ENCODE data around the gene ACADSB. TPM values are rescaled to one million over a fixed set of nuclear protein-coding genes. Genes with fewer than 3 reads are reported as not detected.

ACADSB gene
- polyA plus RNA-seq, 1 of the 3 experiments (the other 2 are of a cell fraction) = 5.9 TPM

DNA sequence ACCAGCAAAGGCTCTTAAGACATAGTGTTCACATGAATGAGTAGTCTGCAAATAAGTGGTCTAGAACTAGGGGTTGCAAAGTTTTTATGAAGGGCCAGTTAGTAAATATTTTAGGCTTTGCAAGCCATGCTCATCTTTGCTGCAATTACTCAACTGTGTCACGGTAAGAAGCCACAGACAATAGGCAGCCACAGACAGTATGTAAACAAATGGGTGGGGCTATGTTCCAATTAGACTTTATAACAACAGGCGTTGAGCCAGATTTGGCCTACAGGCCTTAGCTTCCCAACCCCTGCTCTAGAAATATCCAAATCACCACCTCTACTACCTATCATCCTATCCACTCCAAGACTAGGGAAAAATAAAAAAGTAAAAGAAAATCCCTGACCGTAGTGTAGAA is 9.5 kb upstream of the ACADSB start:
- TF ChIP-seq RCOR1 (IDR thresholded peaks at IDR 0.05; ENCODE audit: low read length) (no peak), FOSL2 (IDR thresholded peaks at IDR 0.05; ENCODE audit: borderline replicate concordance, low read depth) (no peak), EP300 (IDR thresholded peaks at IDR 0.05; ENCODE audit: borderline replicate concordance in 1 of 2, low read depth in 1 of 2, low read length in 1 of 2) (no peak), SMC3 (IDR thresholded peaks at IDR 0.05; ENCODE audit: low read depth, low read length) (no peak), RFX5 (IDR thresholded peaks at IDR 0.05; ENCODE audit: low read length) (no peak), FOXM1 (IDR thresholded peaks at IDR 0.05; ENCODE audit: low read depth) (no peak), GATA2 (CRISPR knock-in tag; IDR thresholded peaks at IDR 0.05) (no peak), ELF1 (IDR thresholded peaks at IDR 0.05) (no peak), CHD2 (IDR thresholded peaks at IDR 0.05; ENCODE audit: low read length, partially characterized antibody) (no peak), RXRA (IDR thresholded peaks at IDR 0.05; ENCODE audit: borderline replicate concordance, low read depth) (no peak), TCF12 (IDR thresholded peaks at IDR 0.05) (no peak)
- TF ChIP-seq, protein P1, sequence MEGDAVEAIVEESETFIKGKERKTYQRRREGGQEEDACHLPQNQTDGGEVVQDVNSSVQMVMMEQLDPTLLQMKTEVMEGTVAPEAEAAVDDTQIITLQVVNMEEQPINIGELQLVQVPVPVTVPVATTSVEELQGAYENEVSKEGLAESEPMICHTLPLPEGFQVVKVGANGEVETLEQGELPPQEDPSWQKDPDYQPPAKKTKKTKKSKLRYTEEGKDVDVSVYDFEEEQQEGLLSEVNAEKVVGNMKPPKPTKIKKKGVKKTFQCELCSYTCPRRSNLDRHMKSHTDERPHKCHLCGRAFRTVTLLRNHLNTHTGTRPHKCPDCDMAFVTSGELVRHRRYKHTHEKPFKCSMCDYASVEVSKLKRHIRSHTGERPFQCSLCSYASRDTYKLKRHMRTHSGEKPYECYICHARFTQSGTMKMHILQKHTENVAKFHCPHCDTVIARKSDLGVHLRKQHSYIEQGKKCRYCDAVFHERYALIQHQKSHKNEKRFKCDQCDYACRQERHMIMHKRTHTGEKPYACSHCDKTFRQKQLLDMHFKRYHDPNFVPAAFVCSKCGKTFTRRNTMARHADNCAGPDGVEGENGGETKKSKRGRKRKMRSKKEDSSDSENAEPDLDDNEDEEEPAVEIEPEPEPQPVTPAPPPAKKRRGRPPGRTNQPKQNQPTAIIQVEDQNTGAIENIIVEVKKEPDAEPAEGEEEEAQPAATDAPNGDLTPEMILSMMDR (IDR thresholded peaks at IDR 0.05) = no peak
- TF ChIP-seq, protein P2, sequence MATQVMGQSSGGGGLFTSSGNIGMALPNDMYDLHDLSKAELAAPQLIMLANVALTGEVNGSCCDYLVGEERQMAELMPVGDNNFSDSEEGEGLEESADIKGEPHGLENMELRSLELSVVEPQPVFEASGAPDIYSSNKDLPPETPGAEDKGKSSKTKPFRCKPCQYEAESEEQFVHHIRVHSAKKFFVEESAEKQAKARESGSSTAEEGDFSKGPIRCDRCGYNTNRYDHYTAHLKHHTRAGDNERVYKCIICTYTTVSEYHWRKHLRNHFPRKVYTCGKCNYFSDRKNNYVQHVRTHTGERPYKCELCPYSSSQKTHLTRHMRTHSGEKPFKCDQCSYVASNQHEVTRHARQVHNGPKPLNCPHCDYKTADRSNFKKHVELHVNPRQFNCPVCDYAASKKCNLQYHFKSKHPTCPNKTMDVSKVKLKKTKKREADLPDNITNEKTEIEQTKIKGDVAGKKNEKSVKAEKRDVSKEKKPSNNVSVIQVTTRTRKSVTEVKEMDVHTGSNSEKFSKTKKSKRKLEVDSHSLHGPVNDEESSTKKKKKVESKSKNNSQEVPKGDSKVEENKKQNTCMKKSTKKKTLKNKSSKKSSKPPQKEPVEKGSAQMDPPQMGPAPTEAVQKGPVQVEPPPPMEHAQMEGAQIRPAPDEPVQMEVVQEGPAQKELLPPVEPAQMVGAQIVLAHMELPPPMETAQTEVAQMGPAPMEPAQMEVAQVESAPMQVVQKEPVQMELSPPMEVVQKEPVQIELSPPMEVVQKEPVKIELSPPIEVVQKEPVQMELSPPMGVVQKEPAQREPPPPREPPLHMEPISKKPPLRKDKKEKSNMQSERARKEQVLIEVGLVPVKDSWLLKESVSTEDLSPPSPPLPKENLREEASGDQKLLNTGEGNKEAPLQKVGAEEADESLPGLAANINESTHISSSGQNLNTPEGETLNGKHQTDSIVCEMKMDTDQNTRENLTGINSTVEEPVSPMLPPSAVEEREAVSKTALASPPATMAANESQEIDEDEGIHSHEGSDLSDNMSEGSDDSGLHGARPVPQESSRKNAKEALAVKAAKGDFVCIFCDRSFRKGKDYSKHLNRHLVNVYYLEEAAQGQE (IDR thresholded peaks at IDR 0.05; ENCODE audit: low read depth, low read length) = no peak
- TF ChIP-seq, protein P3, sequence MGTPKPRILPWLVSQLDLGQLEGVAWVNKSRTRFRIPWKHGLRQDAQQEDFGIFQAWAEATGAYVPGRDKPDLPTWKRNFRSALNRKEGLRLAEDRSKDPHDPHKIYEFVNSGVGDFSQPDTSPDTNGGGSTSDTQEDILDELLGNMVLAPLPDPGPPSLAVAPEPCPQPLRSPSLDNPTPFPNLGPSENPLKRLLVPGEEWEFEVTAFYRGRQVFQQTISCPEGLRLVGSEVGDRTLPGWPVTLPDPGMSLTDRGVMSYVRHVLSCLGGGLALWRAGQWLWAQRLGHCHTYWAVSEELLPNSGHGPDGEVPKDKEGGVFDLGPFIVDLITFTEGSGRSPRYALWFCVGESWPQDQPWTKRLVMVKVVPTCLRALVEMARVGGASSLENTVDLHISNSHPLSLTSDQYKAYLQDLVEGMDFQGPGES (IDR thresholded peaks at IDR 0.05; ENCODE audit: low read depth, low read length) = no peak
- TF ChIP-seq, protein P4, sequence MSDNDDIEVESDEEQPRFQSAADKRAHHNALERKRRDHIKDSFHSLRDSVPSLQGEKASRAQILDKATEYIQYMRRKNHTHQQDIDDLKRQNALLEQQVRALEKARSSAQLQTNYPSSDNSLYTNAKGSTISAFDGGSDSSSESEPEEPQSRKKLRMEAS (IDR thresholded peaks at IDR 0.05; ENCODE audit: low read depth) = no peak
- Histone ChIP-seq H2AFZ (ENCODE audit: low read depth) (no peak overlapping the region), H3K79me2 (ENCODE audit: insufficient read depth) (peaks cover 58% of the 10 kb centered on the region), H3K9ac (no peak overlapping the region), H3K27ac (ENCODE audit: low read depth in 2 of 2, low read length in 1 of 2) (no peak overlapping the region), H3K9me3 (no peaks in the 10 kb centered on the region), H3K4me1 (ENCODE audit: control insufficient read depth in 1 of 2, insufficient read depth in 2 of 2, low read depth in 1 of 2, low read length in 1 of 2) (no peaks in the 10 kb centered on the region), H3K4me3 (ENCODE audit: low read depth in 2 of 2, low read length in 1 of 2) (no peak overlapping the region), H3K27me3 (ENCODE audit: insufficient read depth) (no peaks in the 10 kb centered on the region), H3F3A (replicated peaks; ENCODE audit: insufficient read depth) (no peaks in the 10 kb centered on the region), H3K4me2 (no peak overlapping the region), H3K36me3 (replicated peaks in 1 of 2; ENCODE audit: control insufficient read depth in 1 of 2, insufficient read depth in 2 of 2, low read length in 1 of 2) (peaks cover 27 to 33% of the 10 kb centered on the region in 2 experiments), H3K9me2 (no peaks in the 10 kb centered on the region), H4K20me1 (ENCODE audit: insufficient read depth) (0 out of 2 replicates have a peak, but pooled peaks cover 3% of the 10 kb centered on the region)
- 93% methylated on average over 3 of the region's 3 CpGs for WGBS (ENCODE audit: low lambda C conversion rate)
- ChIA-PET POLR2A (no interaction called here), CTCF (interaction anchor here (1.3 to 4.1 kb wide), 2 partner anchors 9 to 18 kb away, joined by 5 to 18 read pairs; partner anchors contain the start of genes IKZF5 and PSTK)
- DNase-seq = no peak

Data from SK-N-SH (cell line).